Adrenal gland (tissue), 12 donors: Measurements from ENCODE around the gene SSPN. TPM values are rescaled to one million over a fixed set of nuclear protein-coding genes. Genes with fewer than 3 reads are reported as not detected.

Source experiments
- DNase-seq, 7 donors: peaks; one replicate each; pipeline ENCODE4 v3.0.0-alpha.2; 2019 to 2020
- H3K27ac ChIP-seq, 5 donors: fragments of 200-600 bp; sonication (generic) in 4 of 5; 1 replicate in 3 of 5; 2 replicates in 2 of 5; pipeline versions ENCODE4 v1.5.1 to v1.8.0; 2016 to 2020; ENCODE audit warnings: mild to moderate bottlenecking in 1 of 5
- H3K27me3 ChIP-seq: fragments of 200-600 bp; 2 replicates; pipeline ENCODE4 v1.8.0; 2021
- H3K36me3 ChIP-seq, 2 donors: fragments of 200-600 bp; replicated peaks in 1 of 2; 1 replicate in 1 of 2; 2 replicates in 1 of 2; pipeline versions ENCODE4 v1.5.1 to v1.8.0; 2018 to 2022
- H3K4me1 ChIP-seq, 2 donors: fragments of 200-600 bp; replicated peaks in 1 of 2; 1 replicate in 1 of 2; 2 replicates in 1 of 2; pipeline versions ENCODE4 v1.5.1 to v1.8.0; 2018 to 2021
- H3K4me3 ChIP-seq, 4 donors: fragments of 200-600 bp; sonication (generic) in 3 of 4; one replicate each; pipeline ENCODE4 v1.5.1; 2016 to 2018
- H3K9me3 ChIP-seq, 3 donors: fragments of 200-600 bp; sonication (generic) in 1 of 3; replicated peaks in 1 of 3; 1 replicate in 2 of 3; 2 replicates in 1 of 3; pipeline versions ENCODE4 v1.5.1 to v1.8.0; 2016 to 2021
- CTCF ChIP-seq, 6 experiments: fragments of 450-650 bp in 4 of 6; fragments of 200-600 bp in 2 of 6; sonication (generic) in 1 of 6; IDR thresholded peaks; 1 replicate in 5 of 6; 2 replicates in 1 of 6; pipeline versions ENCODE4 v1.5.1 to v1.8.0; 2016 to 2021; ENCODE audit warnings: antibody characterized with exemption in 6 of 6, mild to moderate bottlenecking in 2 of 6, moderate library complexity in 1 of 6
- POLR2A ChIP-seq, 2 donors: fragments of 450-650 bp; IDR thresholded peaks; one replicate each; pipeline ENCODE4 v1.6.1; 2017; ENCODE audit warnings: antibody characterized with exemption in 2 of 2, mild to moderate bottlenecking in 2 of 2, moderate library complexity in 1 of 2
- WGBS, 4 donors: extraction: QIAGEN DNeasy Blood & Tissue Kit in 2 of 4; methylation state at CpG; one replicate each; pipeline versions ENCODE4 v1.1.5 to v1.1.7; 2013 to 2017; 5-methylcytosine and 5-hydroxymethylcytosine counted together
- intact Hi-C, 2 donors: fragments of 100-400 bp; cut with DNase I; formaldehyde crosslinking; loops; one replicate each; pipeline versions ENCODE4 v1.14.1 to v1.15.0; 2022 to 2023
- polyA plus RNA-seq, 3 donors: library from polyadenylated mRNA; stranded (reverse); fragments of 200-250 nt in 2 of 3; fragments of 350-450 nt in 1 of 3; fragmentation: Illumina TruSeq in 1 of 3; extraction: RNeasy Lipid Tissue Mini Kit (QIAGEN cat#74804) in 1 of 3; gene quantifications; one replicate each; pipeline ENCODE4 v1.2.3, GENCODE V29; 2013 to 2014
- total RNA-seq, 9 donors: library from RNA; depleted of rRNA in 4 of 9; stranded (reverse); fragments of >200 nt in 4 of 9; fragments of 120-200 nt in 1 of 9; fragmentation: NEBNext Ultra II Directional in 1 of 9; extraction: Animal tissue kit (Norgen Biotek cat#: 25700) in 1 of 9; gene quantifications; one replicate each; pipeline versions ENCODE4 v1.1.0 to v1.2.4, GENCODE V29; 2013 to 2023
- donor health status: healthy with polysubstance abuse.
- donor health status: Bipolar disorder and iron deficiency.
- donor health status: DM: yes; HTN: yes; CAD: no.
- donor health status: DM: no; HTN: no; CAD: no.
- donor health status: DM: no; HTN: no; CAD: no.
- donor health status: DM: yes; HTN: yes; CAD: no.

Gene SSPN
- total and polyA plus RNA-seq, 12 donors, result 3.3 to 47.8 (median 13.9) TPM

GRCh38 chr12:26150736-26151450 lies 44.5 kb upstream of the SSPN start:
- H3K4me3 ChIP-seq, result no peak overlapping the region
- intact Hi-C loops, result no loop called here
- peaks cover 0 to 12% of the 10 kb centered on the region in 2 donors for H3K4me1 ChIP-seq
- H3K9me3 ChIP-seq, result no peaks in the 10 kb centered on the region
- TF ChIP-seq CTCF (IDR thresholded peaks at IDR 0.05) (no peak), POLR2A (IDR thresholded peaks at IDR 0.05) (no peak)
- no peaks in the 10 kb centered on the region for H3K27me3 ChIP-seq
- DNase-seq, result no peak
- no peak overlapping the region for H3K27ac ChIP-seq
- 56 to 59% (median 57%) methylated on average over 2 of the region's 2 CpGs for WGBS, 4 donors
- no peaks in the 10 kb centered on the region for H3K36me3 ChIP-seq

GRCh38 chr12:26152507-26153102 lies 42.8 kb upstream of the SSPN start:
- no peaks in the 10 kb centered on the region for H3K27me3 ChIP-seq
- no peak for DNase-seq
- intact Hi-C loops, result no loop called here
- H3K4me1 ChIP-seq, result peaks cover 0 to 12% of the 10 kb centered on the region in 2 donors
- H3K27ac ChIP-seq, result no peak overlapping the region
- 81 to 86% (median 85%) methylated on average over 2 of the region's 2 CpGs for WGBS, 4 donors
- no peak overlapping the region for H3K4me3 ChIP-seq
- TF ChIP-seq POLR2A (IDR thresholded peaks at IDR 0.05), result no peak
- TF ChIP-seq CTCF (IDR thresholded peaks at IDR 0.05), result no peak
- no peaks in the 10 kb centered on the region for H3K36me3 ChIP-seq
- no peaks in the 10 kb centered on the region for H3K9me3 ChIP-seq

GRCh38 chr12:26153421-26154154 lies 41.8 kb upstream of the SSPN start:
- no peak overlapping the region for H3K4me3 ChIP-seq
- no peaks in the 10 kb centered on the region for H3K9me3 ChIP-seq
- intact Hi-C loops, result no loop called here
- no peaks in the 10 kb centered on the region for H3K27me3 ChIP-seq
- no peaks in the 10 kb centered on the region for H3K36me3 ChIP-seq
- DNase-seq, result peak; percentile 60 to 87 (median 75)
- peak overlapping the region in 2 of 5 donors; percentile 11 to 48 for H3K27ac ChIP-seq
- peaks cover 0 to 12% of the 10 kb centered on the region in 2 donors for H3K4me1 ChIP-seq
- peak in 1 of 2 donors; percentile 46 for TF ChIP-seq POLR2A (IDR thresholded peaks at IDR 0.05)
- TF ChIP-seq CTCF (IDR thresholded peaks at IDR 0.05), result peak in 1 of 6 experiments; percentile 14
- 44 to 47% (median 46%) methylated on average over 5 of the region's 5 CpGs for WGBS, 4 donors

- DNase-seq, result no peak
- no peak overlapping the region for H3K27ac ChIP-seq
- no peak overlapping the region for H3K4me3 ChIP-seq
- no peaks in the 10 kb centered on the region for H3K9me3 ChIP-seq
- TF ChIP-seq CTCF (IDR thresholded peaks at IDR 0.05) (no peak), POLR2A (IDR thresholded peaks at IDR 0.05) (no peak)
- peaks cover 0 to 12% of the 10 kb centered on the region in 2 donors for H3K4me1 ChIP-seq
- WGBS, 4 donors, result 80 to 86% (median 82%) methylated on average over 17 of the region's 17 CpGs
- intact Hi-C loops, result no loop called here
- no peaks in the 10 kb centered on the region for H3K27me3 ChIP-seq
- H3K36me3 ChIP-seq, result no peaks in the 10 kb centered on the region
These were observed 39.0 kb upstream of the SSPN start for GRCh38 chr12:26156201-26156871.
